Fibroblast of villous mesenchyme (primary cell): ENCODE results near the gene TTC9B. TPM values are rescaled to one million over a fixed set of nuclear protein-coding genes. Genes with fewer than 3 reads are reported as not detected.

Experiments used
- DNase-seq: peaks from one replicate; pipeline ENCODE4 v3.0.0-alpha.2; 2010; ENCODE audit warnings: low read depth
- H3K4me3 ChIP-seq: 2 replicates; pipeline ENCODE4 v1.5.1; 2011; ENCODE audit warnings: low read depth, mild to moderate bottlenecking, low read length
- CTCF ChIP-seq: IDR thresholded peaks from 2 replicates; pipeline ENCODE4 v1.5.1; 2012; ENCODE audit warnings: low read depth, mild to moderate bottlenecking, low read length; ENCODE audit not compliant: insufficient read depth
- total RNA-seq: library from RNA; depleted of rRNA; stranded (reverse); fragments of >200 nt; gene quantifications from 2 replicates; pipeline ENCODE4 v1.2.3, GENCODE V29; 2012

The TTC9B gene
- total RNA-seq, 1 donor: not detected

- no peak overlapping the region for H3K4me3 ChIP-seq
- no peak for DNase-seq
- no peak for TF ChIP-seq CTCF
These were observed 3.2 kb downstream of the TTC9B start for GRCh38 chr19:40214936-40215335.

- DNase-seq: no peak
- no peak for TF ChIP-seq CTCF
- H3K4me3 ChIP-seq: no peak overlapping the region
These were observed 4.2 kb downstream of the TTC9B start for GRCh38 chr19:40213882-40214570.

- no peak for DNase-seq
- TF ChIP-seq CTCF: no peak
- H3K4me3 ChIP-seq: no peak overlapping the region
These were observed 4.8 kb downstream of the TTC9B start for GRCh38 chr19:40213251-40213829.

- no peak for TF ChIP-seq CTCF
- no peak for DNase-seq
- H3K4me3 ChIP-seq: no peak overlapping the region
These were observed 7.3 kb downstream of the TTC9B start for GRCh38 chr19:40210889-40211288.

GRCh38 chr19:40208602-40209001 is 9.6 kb downstream of the TTC9B start:
- TF ChIP-seq CTCF: no peak
- no peak overlapping the region for H3K4me3 ChIP-seq
- no peak for DNase-seq

GRCh38 chr19:40205760-40206159 is 12.4 kb downstream of the TTC9B start:
- no peak for TF ChIP-seq CTCF

More at GRCh38 chr19:40205760-40206159, 12.4 kb downstream of the TTC9B start:
- H3K4me3 ChIP-seq: no peak overlapping the region
- DNase-seq: no peak
